ENCODE results near the gene ATG9A. TPM values are rescaled to one million over a fixed set of nuclear protein-coding genes. Genes with fewer than 3 reads are reported as not detected.

The ATG9A gene
- total and polyA plus RNA-seq, 12 donors, result 14.1 to 103 (median 76.4) TPM

DNA sequence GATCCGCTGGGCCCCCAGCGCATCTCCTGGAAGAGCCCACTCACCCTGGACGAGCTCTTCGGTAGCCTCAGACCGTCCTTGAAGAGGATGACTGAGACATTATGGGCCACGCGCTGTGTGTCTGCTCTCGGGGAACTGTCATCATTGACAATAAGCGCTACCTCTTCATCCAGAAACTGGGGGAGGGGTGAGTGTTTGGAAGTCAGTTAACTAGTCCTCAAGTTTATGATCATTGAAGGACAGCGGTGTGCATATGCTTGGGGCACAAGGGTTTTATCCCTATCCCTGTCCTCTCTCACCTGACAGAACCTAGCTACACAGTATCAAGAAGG lies 16.4 kb upstream of the ATG9A start:
- 12 to 15% methylated on average over 10 of the region's 10 CpGs for WGBS, 2 donors
- intact Hi-C loops (cut with DNase I), result loop anchor here in 1 of 10 donors (2.0 kb wide), 1 partner anchor 49 kb away; no protein-coding TSS in a partner anchor

DNA sequence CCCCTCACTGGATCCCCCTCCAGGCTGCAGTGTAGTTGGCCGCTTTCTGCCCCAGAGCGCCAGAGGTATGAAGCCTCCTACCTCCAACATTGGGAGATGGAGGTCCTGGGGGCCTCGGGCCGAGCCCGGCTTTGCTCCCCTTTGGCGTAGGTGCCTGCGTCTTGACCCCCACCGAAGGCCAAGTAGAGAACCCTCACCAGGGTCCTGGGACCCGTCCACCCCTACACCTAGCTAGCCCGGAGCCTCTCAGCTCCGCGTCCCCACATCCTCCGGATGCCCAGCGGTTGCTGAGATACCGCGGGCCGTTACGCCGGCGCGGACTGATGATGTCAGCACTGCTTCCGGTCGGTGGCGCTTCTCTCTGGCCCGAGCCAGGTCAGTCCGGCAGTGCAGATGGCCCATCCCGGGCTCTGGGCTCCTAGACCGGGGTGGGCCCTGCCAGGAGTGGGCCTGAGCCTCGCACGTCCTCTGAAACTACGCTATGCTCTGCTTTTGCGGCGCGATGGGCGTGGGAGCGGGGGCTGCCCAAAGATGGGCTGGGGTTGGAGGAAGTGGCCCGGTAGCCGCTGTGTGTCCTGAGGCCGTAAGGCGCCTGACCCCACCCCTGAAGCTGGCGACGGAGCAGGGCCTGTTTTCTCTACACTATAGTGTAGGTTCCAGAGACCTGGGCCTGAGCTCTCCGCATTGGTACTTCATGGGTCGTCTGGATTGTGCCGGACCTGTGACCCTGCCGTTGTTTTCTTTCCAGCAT lies 15.9 kb upstream of the ATG9A start, which contains the start of the genes GLB1L and STK16:
GLB1L (minus strand) TSS at position 297 of the 751 bp plus-strand sequence. CDS start 1,871 bp downstream, outside the sequence.
STK16 (plus strand) TSS at position 332 of the 751 bp plus-strand sequence. CDS start 521 bp downstream, outside the sequence.
- peak; percentile 94 to 97 (median 96) for ATAC-seq
- peak; percentile 95 for DNase-seq
- intact Hi-C loops (cut with DNase I), result loop anchor here in 1 of 10 donors (2.0 kb wide), 1 partner anchor 49 kb away; no protein-coding TSS in a partner anchor
- Histone ChIP-seq H3K9me3 (no peaks in the 10 kb centered on the region), H3K4me1 (peaks cover 24 to 56% (median 43%) of the 10 kb centered on the region in 9 donors), H3K36me3 (peaks cover 0 to 30% (median 3%) of the 10 kb centered on the region in 9 donors), H3K27me3 (no peaks in the 10 kb centered on the region), H3K4me3 (peak within 1 kb of the TSS; percentile 74 to 96 (median 85)), H3K27ac (peak within 1 kb of the TSS; percentile 49 to 99 (median 95))
- WGBS, 2 donors, result 0 to 1% methylated on average over 46 of the region's 46 CpGs
- no peak for TF ChIP-seq CTCF (IDR thresholded peaks at IDR 0.05)

More for the DNA sequence above, 16.4 kb upstream of the ATG9A start:
- DNase-seq (no peak), ATAC-seq (peak in 1 of 8 donors; percentile 3)
- Histone ChIP-seq H3K4me1 (peaks cover 25 to 61% (median 46%) of the 10 kb centered on the region in 9 donors), H3K27ac (peak overlapping the region; percentile 49 to 99 (median 95)), H3K9me3 (no peaks in the 10 kb centered on the region), H3K36me3 (peaks cover 0 to 36% (median 7%) of the 10 kb centered on the region in 9 donors), H3K4me3 (peak overlapping the region; percentile 74 to 96 (median 85)), H3K27me3 (no peaks in the 10 kb centered on the region)
- no peak for TF ChIP-seq CTCF (IDR thresholded peaks at IDR 0.05)

DNA sequence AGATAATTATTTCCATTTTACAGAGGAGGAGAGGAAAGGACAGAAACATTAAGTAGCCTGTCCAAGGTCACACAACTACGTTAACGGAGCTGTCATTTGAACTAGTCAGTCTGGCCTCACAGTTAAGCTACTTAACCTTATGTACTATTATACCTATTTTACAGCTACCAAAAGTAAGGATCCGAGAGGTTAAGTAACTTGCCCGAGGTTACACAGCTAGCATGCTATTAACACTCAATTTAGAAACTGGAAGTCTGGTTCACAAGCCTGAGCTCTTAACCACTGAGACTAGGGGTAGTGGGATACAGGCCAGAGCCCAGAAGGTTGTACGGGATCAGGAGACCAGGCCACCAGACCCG lies 15.3 kb upstream of the ATG9A start:
- Histone ChIP-seq H3K27ac (peak overlapping the region; percentile 49 to 99 (median 95)), H3K27me3 (no peaks in the 10 kb centered on the region), H3K4me1 (peaks cover 18 to 50% (median 38%) of the 10 kb centered on the region in 9 donors), H3K9me3 (no peaks in the 10 kb centered on the region), H3K36me3 (peaks cover 0 to 30% (median 0%) of the 10 kb centered on the region in 9 donors), H3K4me3 (peak overlapping the region; percentile 74 to 96 (median 85))
- WGBS, 2 donors, result 37 to 43% methylated on average over 6 of the region's 6 CpGs
- no peak for ATAC-seq
- DNase-seq, result no peak
- no peak for TF ChIP-seq CTCF (IDR thresholded peaks at IDR 0.05)
- intact Hi-C loops (cut with DNase I), result loop anchor here in 1 of 10 donors (2.0 kb wide), 1 partner anchor 50 kb away; no protein-coding TSS in a partner anchor

GRCh38 chr2:219243291-219243761 lies 13.9 kb upstream of the ATG9A start:
- TF ChIP-seq CTCF (IDR thresholded peaks at IDR 0.05), result no peak
- 35 to 46% methylated on average over 28 of the region's 28 CpGs for WGBS, 2 donors
- Histone ChIP-seq H3K9me3 (no peaks in the 10 kb centered on the region), H3K4me3 (peak overlapping the region in 5 of 10 donors; percentile 2 to 45 (median 27)), H3K27ac (peak overlapping the region in 1 of 10 donors; percentile 57), H3K36me3 (peaks cover 0 to 36% (median 4%) of the 10 kb centered on the region in 9 donors), H3K27me3 (no peaks in the 10 kb centered on the region), H3K4me1 (peaks cover 8 to 36% (median 25%) of the 10 kb centered on the region in 9 donors)
- no peak for ATAC-seq
- peak in 1 of 2 donors; percentile 29 for DNase-seq
- intact Hi-C loops (cut with DNase I), result no loop called here
